Uterus (tissue), 2 donors: Measurements from ENCODE around the gene CALU.

Experiments
- CTCF ChIP-seq, 4 experiments: fragments of 200-600 bp in 2 of 4; fragments of 450-650 bp in 2 of 4; sonication (generic) in 2 of 4; IDR thresholded peaks; one replicate each; pipeline ENCODE4 v1.5.1; 2016 to 2019; ENCODE audit warnings: antibody characterized with exemption in 4 of 4, mild to moderate bottlenecking in 2 of 4, moderate library complexity in 1 of 4
- POLR2A ChIP-seq, 2 donors: fragments of 450-650 bp; IDR thresholded peaks; one replicate each; pipeline ENCODE4 v1.6.1; 2016; ENCODE audit warnings: antibody characterized with exemption in 2 of 2, mild to moderate bottlenecking in 1 of 2, moderate library complexity in 1 of 2

GRCh38 chr7:128774921-128775320 lies 35.8 kb downstream of the CALU start:
- TF ChIP-seq CTCF (IDR thresholded peaks at IDR 0.05): no peak
- TF ChIP-seq POLR2A (IDR thresholded peaks at IDR 0.05): no peak
